DND-41 (cell line): ENCODE measurements around the gene CAPN5.

Experiments used
- ATAC-seq: fragments of 200-7000 bp; cut with Tn5 transposase; 3 replicates; pipeline ENCODE4 v1.9.1; 2021; ENCODE audit warnings: low read depth; ENCODE audit not compliant: insufficient read depth
- DNase-seq: peaks from one replicate; pipeline ENCODE4 v3.0.0-alpha.2; 2020
- H2AFZ ChIP-seq: 2 replicates; pipeline ENCODE4 v1.6.0; 2012; ENCODE audit warnings: low read depth, low read length
- H3K27ac ChIP-seq: 2 replicates; pipeline ENCODE4 v1.5.1; 2012; ENCODE audit warnings: low read length, inconsistent platforms
- H3K27me3 ChIP-seq: fragments of 200-600 bp; sonication (generic); 2 replicates; pipeline ENCODE4 v1.6.0; 2012; ENCODE audit warnings: low read length, mild to moderate bottlenecking, inconsistent platforms; ENCODE audit not compliant: insufficient read depth, poor library complexity
- H3K36me3 ChIP-seq: 2 replicates; pipeline ENCODE4 v1.5.1; 2012; ENCODE audit warnings: low read length, inconsistent platforms; ENCODE audit not compliant: insufficient read depth
- H3K4me1 ChIP-seq: 2 replicates; pipeline ENCODE4 v1.5.1; 2012; ENCODE audit warnings: mild to moderate bottlenecking, low read length; ENCODE audit not compliant: insufficient read depth
- H3K4me2 ChIP-seq: 2 replicates; pipeline ENCODE4 v1.6.0; 2012; ENCODE audit warnings: mild to moderate bottlenecking, moderate library complexity, low read length, inconsistent platforms; ENCODE audit not compliant: insufficient read depth
- H3K4me3 ChIP-seq, 2 experiments: fragments of 200-600 bp in 1 of 2; shearing (Covaris generic) in 1 of 2; 2 replicates each; pipeline ENCODE4 v1.5.1; 2012 to 2016; ENCODE audit warnings: inconsistent platforms in 2 of 2, low read length in 2 of 2, mild to moderate bottlenecking in 2 of 2, low read depth in 1 of 2, moderate library complexity in 1 of 2
- H3K79me2 ChIP-seq: 2 replicates; pipeline ENCODE4 v1.6.0; 2012; ENCODE audit warnings: low read length, inconsistent platforms; ENCODE audit not compliant: insufficient read depth
- H3K9ac ChIP-seq: 2 replicates; pipeline ENCODE4 v1.6.0; 2012; ENCODE audit warnings: low read depth, mild to moderate bottlenecking, inconsistent platforms, low read length, moderate library complexity
- H3K9me3 ChIP-seq: 2 replicates; pipeline ENCODE4 v1.5.1; 2012; ENCODE audit warnings: low read length, moderate library complexity, mild to moderate bottlenecking, inconsistent platforms; ENCODE audit not compliant: insufficient read depth, severe bottlenecking
- H4K20me1 ChIP-seq: 2 replicates; pipeline ENCODE4 v1.6.0; 2012; ENCODE audit warnings: low read length; ENCODE audit not compliant: insufficient read depth
- CTCF ChIP-seq: IDR thresholded peaks from 2 replicates; pipeline ENCODE4 v1.5.1; 2012; ENCODE audit warnings: borderline replicate concordance, low read length, moderate library complexity, mild to moderate bottlenecking; ENCODE audit not compliant: poor library complexity, severe bottlenecking; ENCODE audit errors: extremely low read depth
- EZH2 ChIP-seq: IDR thresholded peaks from 3 replicates; pipeline ENCODE4 v1.6.1; 2012; ENCODE audit warnings: borderline replicate concordance, low read depth, mild to moderate bottlenecking, moderate library complexity, low read length, inconsistent platforms; ENCODE audit not compliant: severe bottlenecking

Gene CAPN5

GRCh38 chr11:77090373-77091111, 23.8 kb downstream of the CAPN5 start:
- Histone ChIP-seq H3K4me3 (no peak overlapping the region), H3K36me3 (no peaks in the 10 kb centered on the region), H3K27me3 (no peaks in the 10 kb centered on the region), H3K4me1 (no peaks in the 10 kb centered on the region), H3K79me2 (no peaks in the 10 kb centered on the region), H3K9ac (no peak overlapping the region), H2AFZ (no peak overlapping the region), H4K20me1 (no peaks in the 10 kb centered on the region), H3K9me3 (no peaks in the 10 kb centered on the region), H3K4me2 (no peak overlapping the region), H3K27ac (no peak overlapping the region)
- DNase-seq (no peak), ATAC-seq (no peak)
- TF ChIP-seq EZH2: no peak
- TF ChIP-seq CTCF: no peak

GRCh38 chr11:77091146-77091940, 24.6 kb downstream of the CAPN5 start:
- Histone ChIP-seq H3K9me3 (no peaks in the 10 kb centered on the region), H4K20me1 (no peaks in the 10 kb centered on the region), H3K4me1 (no peaks in the 10 kb centered on the region), H3K9ac (no peak overlapping the region), H2AFZ (no peak overlapping the region), H3K4me3 (no peak overlapping the region), H3K36me3 (no peaks in the 10 kb centered on the region), H3K79me2 (no peaks in the 10 kb centered on the region), H3K27ac (no peak overlapping the region), H3K4me2 (no peak overlapping the region), H3K27me3 (no peaks in the 10 kb centered on the region)
- ATAC-seq (peak; percentile 98), DNase-seq (peak; percentile 84)
- TF ChIP-seq CTCF (peak; percentile 95), EZH2 (no peak)

- Histone ChIP-seq H3K4me1 (no peaks in the 10 kb centered on the region), H3K9ac (no peak overlapping the region), H3K9me3 (no peaks in the 10 kb centered on the region), H3K4me3 (no peak overlapping the region), H3K27ac (no peak overlapping the region), H3K4me2 (no peak overlapping the region), H3K36me3 (no peaks in the 10 kb centered on the region), H2AFZ (no peak overlapping the region), H3K79me2 (no peaks in the 10 kb centered on the region), H3K27me3 (no peaks in the 10 kb centered on the region), H4K20me1 (no peaks in the 10 kb centered on the region)
- DNase-seq: no peak
- TF ChIP-seq EZH2 (no peak), CTCF (no peak)
- ATAC-seq: no peak
These were observed 25.6 kb downstream of the CAPN5 start for GRCh38 chr11:77092382-77092781.
